ENCODE results near the gene YIPF6. TPM values are rescaled to one million over a fixed set of nuclear protein-coding genes. Genes with fewer than 3 reads are reported as not detected.

YIPF6 gene
- total and polyA plus RNA-seq, 2 donors (not counting 3 experiments of a cell fraction or from before 2014, with no cell fraction given), result 17.1 to 29.6 TPM

DNA sequence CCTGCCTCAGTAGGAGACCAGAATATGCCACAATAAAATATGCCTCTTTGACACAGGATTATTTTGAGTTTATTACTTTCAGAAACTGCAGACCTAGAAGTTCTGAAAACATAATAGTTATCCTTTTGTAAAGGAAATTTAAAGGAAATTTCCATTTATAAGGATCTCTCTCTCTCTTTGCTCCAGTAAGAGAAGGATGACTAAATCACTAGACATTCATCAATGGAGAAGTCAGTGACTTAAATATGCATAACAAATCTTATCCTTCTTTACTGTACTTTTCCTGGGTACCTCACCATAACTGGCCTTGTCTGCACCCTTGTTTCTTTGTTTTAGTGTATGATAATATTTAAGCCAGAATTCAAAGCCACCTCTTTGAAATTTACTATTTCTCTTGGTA, 37.3 kb upstream of the YIPF6 start:
- no peak overlapping the region for H3K9ac ChIP-seq (replicated peaks; ENCODE audit: extremely low read depth, insufficient read depth, low read length)
- H3K27ac ChIP-seq (ENCODE audit: insufficient read depth, low read depth, low read length), result no peak overlapping the region
- dilution Hi-C loops (cut with MboI; ENCODE audit: extremely low pct_ligation_motif_present, low sequenced_read_pairs) (no loop called here), intact Hi-C loops (cut with micrococcal nuclease) (loop anchor here (5.0 kb wide), 1 partner anchor 224 kb away; no protein-coding TSS in a partner anchor)
- no peaks in the 10 kb centered on the region for H3K9me3 ChIP-seq (replicated peaks; ENCODE audit: control insufficient read depth, insufficient read depth, low read length)
- no peak overlapping the region for H3K4me2 ChIP-seq (ENCODE audit: insufficient read depth, low read length)
- DNase-seq (ENCODE audit: low read depth, low spot score) (no peak), FAIRE-seq (no peak)
- H3K4me1 ChIP-seq (ENCODE audit: control insufficient read depth, extremely low read depth, insufficient read depth, low read length), result no peaks in the 10 kb centered on the region
- H4K20me1 ChIP-seq (replicated peaks; ENCODE audit: control insufficient read depth, extremely low read depth, insufficient read depth, low read length), result no peaks in the 10 kb centered on the region
- H3K27me3 ChIP-seq (ENCODE audit: control insufficient read depth in 2 of 2, insufficient read depth in 2 of 2, low read length in 2 of 2), result no peaks in the 10 kb centered on the region
- no peak overlapping the region for H2AFZ ChIP-seq (ENCODE audit: low read depth, low read length)
- CTCF ChIA-PET, result no interaction called here
- POLR2A ChIA-PET, result no interaction called here
- H3K4me3 ChIP-seq (replicated peaks in 1 of 3; ENCODE audit: insufficient read depth in 1 of 3, low read depth in 1 of 3, low read length in 3 of 3), result no peak overlapping the region
- no peaks in the 10 kb centered on the region for H3K36me3 ChIP-seq (ENCODE audit: control insufficient read depth in 2 of 2, extremely low read depth in 1 of 2, insufficient read depth in 2 of 2, low read length in 2 of 2)
- no peaks in the 10 kb centered on the region for H3K79me2 ChIP-seq (ENCODE audit: control insufficient read depth, insufficient read depth, low read length)
- BruUV-seq (replicated peaks), result no TSS peak
- no peaks in the 10 kb centered on the region for H3K9me1 ChIP-seq (replicated peaks; ENCODE audit: control insufficient read depth, extremely low read depth, insufficient read depth, low read length)
- no peak for TF ChIP-seq JUN (IDR thresholded peaks at IDR 0.05; ENCODE audit: borderline replicate concordance, insufficient read depth, insufficient read length, low read depth)

DNA sequence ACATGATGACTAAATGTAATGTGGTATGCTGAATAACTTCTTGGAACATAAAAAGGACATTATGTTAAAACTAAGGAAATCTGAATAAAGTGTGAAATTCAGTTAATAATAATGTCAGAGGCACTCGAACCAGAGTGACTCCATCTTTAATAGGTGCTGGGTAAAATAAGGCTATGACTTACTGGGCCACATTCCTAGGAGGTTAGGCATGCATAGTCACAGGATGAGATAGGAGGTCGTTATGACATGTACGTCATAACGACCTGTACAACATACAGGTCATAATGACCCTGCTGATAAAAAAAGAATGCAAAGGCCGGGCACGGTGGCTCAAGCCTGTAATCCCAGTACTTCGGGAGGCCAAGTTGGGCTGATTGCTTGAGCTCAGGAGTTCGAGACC, 36.7 kb upstream of the YIPF6 start:
- Histone ChIP-seq H3K36me3 (ENCODE audit: control insufficient read depth in 2 of 2, extremely low read depth in 1 of 2, insufficient read depth in 2 of 2, low read length in 2 of 2) (no peaks in the 10 kb centered on the region), H4K20me1 (replicated peaks; ENCODE audit: control insufficient read depth, extremely low read depth, insufficient read depth, low read length) (no peaks in the 10 kb centered on the region), H3K9me1 (replicated peaks; ENCODE audit: control insufficient read depth, extremely low read depth, insufficient read depth, low read length) (no peaks in the 10 kb centered on the region), H3K9me3 (replicated peaks; ENCODE audit: control insufficient read depth, insufficient read depth, low read length) (no peaks in the 10 kb centered on the region), H3K4me3 (replicated peaks in 1 of 3; ENCODE audit: insufficient read depth in 1 of 3, low read depth in 1 of 3, low read length in 3 of 3) (no peak overlapping the region), H3K9ac (replicated peaks; ENCODE audit: extremely low read depth, insufficient read depth, low read length) (no peak overlapping the region), H3K27ac (ENCODE audit: insufficient read depth, low read depth, low read length) (peak overlapping the region; percentile 57), H3K4me2 (ENCODE audit: insufficient read depth, low read length) (no peak overlapping the region), H2AFZ (ENCODE audit: low read depth, low read length) (peak overlapping the region; percentile 13), H3K27me3 (ENCODE audit: control insufficient read depth in 2 of 2, insufficient read depth in 2 of 2, low read length in 2 of 2) (no peaks in the 10 kb centered on the region), H3K4me1 (ENCODE audit: control insufficient read depth, extremely low read depth, insufficient read depth, low read length) (no peaks in the 10 kb centered on the region), H3K79me2 (ENCODE audit: control insufficient read depth, insufficient read depth, low read length) (no peaks in the 10 kb centered on the region)
- dilution Hi-C loops (cut with MboI; ENCODE audit: extremely low pct_ligation_motif_present, low sequenced_read_pairs) (no loop called here), intact Hi-C loops (cut with micrococcal nuclease) (loop anchor here (1.0 to 5.0 kb wide), 4 partner anchors 29 to 265 kb away; partner anchors contain the start of gene OPHN1)
- TF ChIP-seq GATA2 (IDR thresholded peaks at IDR 0.05; ENCODE audit: insufficient read depth, insufficient read length, low read depth, low read length), result no peak
- no peak for TF ChIP-seq FOS (IDR thresholded peaks at IDR 0.05; ENCODE audit: borderline replicate concordance, insufficient read depth, low read length)
- peak; percentile 53 for TF ChIP-seq JUN (IDR thresholded peaks at IDR 0.05; ENCODE audit: borderline replicate concordance, insufficient read depth, insufficient read length, low read depth)
- BruUV-seq (replicated peaks), result no TSS peak
- ChIA-PET CTCF (interaction anchor here (1.0 to 3.9 kb wide), 7 partner anchors 21 to 269 kb away, joined by 4 to 59 read pairs (median 5); partner anchors contain the start of gene OPHN1), POLR2A (no interaction called here)
- DNase-seq (ENCODE audit: low read depth, low spot score) (peak; percentile 14), FAIRE-seq (no peak)
